ENCODE data around the gene NSMCE4A.
"Not testable (repeated sequence)": the region's sequence is repeated elsewhere in the genome, so short reads cannot be mapped to it uniquely, and the experiment has no call there.

Gene NSMCE4A

DNA sequence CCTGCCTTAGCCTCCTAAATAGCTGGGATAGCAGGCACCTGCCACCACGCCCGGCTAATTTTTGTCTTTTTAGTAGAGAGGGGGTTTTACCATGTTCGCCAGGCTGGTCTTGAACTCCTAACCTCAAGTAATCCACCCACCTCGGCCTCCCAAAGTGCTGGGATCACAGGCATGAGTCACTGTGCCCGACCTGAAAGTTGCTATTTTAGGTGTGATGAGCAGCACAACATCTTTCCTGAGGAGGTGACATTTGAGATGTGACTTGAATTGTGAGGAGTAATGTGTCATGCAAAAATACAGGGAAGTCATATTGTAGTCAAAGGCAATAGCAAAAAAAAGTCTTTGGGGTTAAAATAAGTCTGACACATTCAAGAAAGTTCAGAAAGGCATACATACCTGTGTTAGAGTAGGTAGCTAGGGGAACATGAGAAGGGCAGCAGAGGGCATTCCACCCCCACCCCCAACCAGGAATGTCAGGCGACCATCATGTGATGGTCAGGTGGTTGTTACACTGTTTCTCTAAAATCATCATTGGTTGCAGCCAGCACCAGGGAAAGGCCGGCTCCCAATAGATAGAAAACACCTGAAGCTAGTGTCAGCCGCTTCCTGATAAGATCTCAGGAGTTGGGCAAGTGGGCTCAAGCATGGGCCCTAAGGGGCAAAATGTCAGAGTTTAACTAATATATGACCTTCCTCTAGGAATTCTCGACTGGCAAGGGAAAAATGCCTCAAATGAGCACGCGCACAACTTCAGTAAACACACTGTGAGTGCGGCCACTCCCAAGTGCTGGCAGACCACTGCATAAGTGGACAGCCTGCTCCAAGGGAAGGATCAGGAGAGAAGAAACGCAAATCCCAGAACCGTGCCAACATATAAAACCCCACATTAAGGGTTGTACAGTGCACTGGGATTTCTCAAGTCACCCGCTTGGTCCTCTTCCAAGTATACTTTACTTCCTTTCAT is 13.6 kb upstream of the NSMCE4A start, which contains the start of gene TACC2:
Gene TACC2 (plus strand): TSS at position 803 of the 964 bp plus-strand sequence. CDS start 32,819 bp downstream, outside the sequence.
- no peak for DNase-seq (ENCODE audit: low spot score)

DNA sequence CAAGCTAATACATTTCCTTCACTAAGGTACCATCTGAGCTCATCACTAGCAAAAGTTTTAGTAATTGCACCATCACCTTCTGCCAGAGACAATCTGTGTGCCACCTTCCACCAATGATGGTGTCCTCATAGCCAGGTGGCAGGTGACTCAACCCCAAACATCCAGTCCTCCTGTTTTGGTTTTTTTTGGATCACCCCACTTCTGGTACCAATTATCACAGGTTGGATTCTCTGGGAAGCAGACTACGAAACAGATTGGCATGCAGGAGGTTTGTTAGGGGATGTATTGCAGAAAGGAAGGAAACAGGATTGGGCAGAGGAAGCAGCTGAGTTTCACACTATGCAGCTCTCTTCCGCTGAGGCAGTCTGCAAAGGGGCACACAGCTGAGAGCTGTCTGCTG is 9.4 kb upstream of the NSMCE4A start:
- no peak for DNase-seq (ENCODE audit: low spot score)

DNA sequence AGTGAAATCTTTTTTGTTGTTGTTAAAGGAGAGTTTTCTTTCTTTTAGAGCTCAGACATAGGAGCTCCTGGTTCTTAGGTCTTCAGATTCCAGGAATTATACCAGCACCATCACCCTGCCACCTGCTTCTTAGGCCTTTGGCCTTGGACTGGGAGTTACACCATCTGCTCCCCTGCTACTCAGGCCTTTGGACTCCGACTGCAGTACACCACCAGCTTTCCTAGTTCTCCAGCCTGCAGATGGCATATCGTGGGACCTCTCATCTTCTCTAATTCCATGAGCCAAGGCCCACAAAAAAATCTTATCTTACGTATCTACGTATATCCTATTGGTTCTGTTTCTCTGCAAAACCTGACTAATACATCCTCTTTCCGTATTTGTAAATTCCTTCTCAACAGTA is 8.8 kb upstream of the NSMCE4A start:
- DNase-seq (ENCODE audit: low spot score), result no peak

DNA sequence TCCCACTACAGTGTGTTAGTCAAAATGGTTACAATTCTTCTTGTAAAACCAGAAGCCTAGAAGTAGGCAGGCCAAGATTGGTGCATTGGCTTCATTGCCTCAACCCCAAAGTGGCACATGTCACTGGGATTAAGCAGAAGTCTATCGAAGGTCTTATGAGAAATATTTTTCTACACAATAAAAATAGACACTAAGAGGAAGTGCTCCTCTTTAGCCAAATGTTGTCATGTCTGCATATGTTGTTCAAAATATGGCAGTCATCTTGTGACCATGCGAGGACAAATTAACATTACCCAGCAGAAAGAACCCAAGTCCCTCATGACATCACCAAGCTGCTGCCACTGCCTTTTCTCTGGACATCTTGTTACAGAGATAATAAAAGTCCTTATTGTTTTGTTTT is 6.3 kb upstream of the NSMCE4A start:
- DNase-seq (ENCODE audit: low spot score), result no peak

DNA sequence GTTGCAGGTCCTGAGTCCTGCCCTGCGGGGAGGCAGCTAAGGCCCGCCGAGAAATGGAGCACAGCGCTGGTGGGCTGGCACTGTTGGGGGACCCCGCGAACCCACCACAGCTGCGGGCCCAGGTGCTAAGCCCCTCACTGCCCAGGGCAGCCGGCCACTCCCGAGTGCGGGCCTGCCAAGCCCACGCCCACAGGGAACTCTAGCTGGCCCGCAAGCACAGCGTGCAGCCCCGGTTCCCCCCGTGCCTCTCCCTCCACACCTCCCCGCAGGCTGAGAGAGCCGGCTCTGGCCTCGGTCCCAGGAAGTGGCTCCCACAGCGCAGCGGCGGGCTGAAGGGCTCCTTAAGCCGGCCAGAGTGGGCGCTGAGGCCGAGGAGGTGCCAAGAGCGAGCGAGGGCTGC is 3.5 kb upstream of the NSMCE4A start:
- DNase-seq (ENCODE audit: low spot score), result no peak

DNA sequence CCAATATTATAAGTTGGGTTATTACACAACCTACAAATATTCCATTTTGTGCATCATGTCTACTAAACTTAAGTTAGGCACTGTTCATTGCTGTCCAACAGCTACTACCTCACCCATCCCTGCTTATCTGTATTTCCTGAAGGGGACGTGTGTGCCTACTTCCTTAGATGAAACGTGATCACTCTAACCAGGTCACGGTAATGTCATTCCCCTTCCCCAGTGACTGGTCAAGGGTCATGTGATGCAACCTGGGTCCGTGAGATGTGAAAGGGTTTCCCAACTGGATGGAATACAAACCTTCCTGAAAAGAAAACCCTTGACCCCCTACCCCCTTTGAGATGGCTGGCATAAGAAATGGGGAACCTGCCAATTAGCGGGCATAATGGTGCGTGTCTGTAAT is 1.6 kb upstream of the NSMCE4A start:
- no peak for DNase-seq (ENCODE audit: low spot score)

DNA sequence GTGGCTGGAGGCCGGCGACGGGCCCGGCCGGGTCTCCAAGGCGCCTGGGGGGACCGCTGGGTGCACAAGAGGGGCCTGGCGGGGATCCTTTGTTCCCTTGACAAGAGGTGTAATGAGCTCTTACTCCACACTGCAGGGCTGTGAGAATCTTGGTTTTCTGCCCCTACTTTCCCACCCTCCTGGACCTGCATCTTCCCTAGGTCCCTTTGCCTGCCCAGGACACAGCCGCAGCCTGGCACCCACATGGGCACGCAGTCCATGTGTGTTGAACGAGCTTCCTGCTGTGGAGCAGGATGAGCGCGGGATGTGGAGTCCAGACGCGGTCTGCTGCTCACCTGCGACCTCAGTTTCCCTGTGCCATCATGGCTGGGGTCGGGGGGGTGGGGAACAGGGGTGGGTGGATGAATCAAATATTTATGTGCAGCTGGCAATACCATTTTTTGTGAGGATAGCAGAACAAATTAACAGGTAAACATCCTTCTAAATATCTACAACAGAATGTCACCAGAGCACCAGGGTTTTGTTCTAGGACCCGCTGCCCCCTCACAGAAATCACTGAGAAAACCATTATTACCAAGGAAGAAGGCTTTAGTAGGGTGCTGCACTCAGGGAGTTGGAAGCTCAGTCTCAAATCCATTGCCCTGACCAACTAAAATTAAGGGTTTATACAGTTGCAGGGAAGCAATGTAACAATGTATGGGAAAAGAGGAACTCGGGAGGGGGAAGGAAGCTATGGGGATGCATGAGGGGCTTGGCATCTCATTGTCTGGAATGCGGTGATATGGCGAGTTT is 474 bp upstream of the NSMCE4A start:
- DNase-seq (ENCODE audit: low spot score), result no peak

DNA sequence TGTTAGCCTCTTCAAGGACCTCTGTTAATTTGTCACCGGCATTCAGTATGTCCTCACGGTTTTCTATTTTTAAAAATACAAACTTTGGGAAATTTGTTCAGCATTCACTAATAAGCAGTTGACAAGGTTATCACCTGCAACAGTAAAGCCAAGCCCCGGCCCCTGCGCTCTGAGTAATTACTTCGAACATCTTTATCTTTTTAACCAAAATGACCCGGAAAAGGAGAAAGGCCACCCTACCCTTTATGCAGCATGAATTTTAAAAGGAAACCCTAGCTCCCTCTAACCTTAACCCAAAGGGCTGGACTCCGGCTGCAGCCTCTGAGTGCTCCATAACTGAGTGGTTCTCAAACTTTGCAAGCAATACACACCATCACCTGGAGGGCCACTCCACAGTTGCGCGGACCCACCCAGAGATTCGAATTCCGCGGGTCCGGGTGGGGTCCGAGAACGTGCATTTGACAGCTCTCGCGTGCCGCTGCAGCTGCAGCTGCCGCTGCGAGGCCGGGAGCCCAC is 940 bp downstream of the NSMCE4A start:
- DNase-seq (ENCODE audit: low spot score), result no peak

DNA sequence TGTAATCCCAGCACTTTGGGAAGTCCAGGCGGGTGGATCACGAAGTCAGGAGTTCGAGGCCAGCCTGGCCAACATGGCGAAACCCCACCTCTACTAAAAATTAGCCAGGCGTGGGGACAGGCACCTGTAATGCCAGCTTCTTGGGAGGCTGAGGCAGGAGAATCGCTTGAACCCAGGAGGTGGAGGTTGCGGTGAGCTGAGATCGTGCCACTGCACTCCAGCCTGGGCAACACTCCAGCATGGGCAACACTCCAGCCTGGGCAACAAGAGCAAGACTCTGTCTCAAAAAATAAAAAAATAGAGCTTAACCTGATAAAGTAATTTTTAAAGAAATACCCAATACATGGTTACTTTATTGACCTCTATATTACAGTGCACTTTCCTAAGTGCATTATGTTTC is 5.9 kb downstream of the NSMCE4A start:
- not testable (repeated sequence) for DNase-seq (ENCODE audit: low spot score)

DNA sequence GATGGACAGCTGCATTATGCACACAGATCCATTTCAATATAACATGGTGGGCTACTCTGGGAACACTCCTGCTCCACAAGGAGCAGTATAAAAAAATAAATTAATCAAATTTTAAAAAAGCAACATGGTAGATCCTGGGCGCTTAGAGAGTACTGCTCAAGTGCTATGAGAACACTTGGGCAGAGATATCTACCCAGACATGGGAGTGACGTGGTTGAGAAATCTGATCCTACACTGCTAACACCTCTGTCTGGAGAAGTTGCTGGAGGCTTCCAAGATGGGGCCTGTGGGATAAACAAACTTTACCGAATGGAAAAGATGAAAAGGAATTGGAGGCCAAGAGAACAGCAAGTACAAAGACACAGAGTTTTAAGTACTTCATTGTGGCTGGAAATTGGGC is 9.0 kb downstream of the NSMCE4A start:
- DNase-seq (ENCODE audit: low spot score), result no peak

DNA sequence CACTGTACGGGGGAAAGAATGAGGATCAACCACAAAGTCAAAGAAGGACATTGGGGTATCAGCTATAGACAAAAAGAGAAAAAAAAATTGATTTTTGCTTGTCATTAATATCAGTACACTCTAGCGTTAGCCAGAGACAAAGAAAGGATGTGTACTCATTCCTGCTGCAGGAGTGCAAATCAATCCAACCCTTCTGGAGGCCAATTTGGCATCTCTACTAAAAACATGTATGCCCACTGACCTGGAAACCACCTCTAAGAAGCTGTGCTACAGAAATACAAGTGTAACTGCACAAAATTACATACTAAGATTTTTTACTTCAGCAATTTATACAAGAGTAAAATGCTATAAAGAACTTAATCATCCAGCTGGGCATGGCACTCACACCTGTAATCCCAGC is 13.6 kb downstream of the NSMCE4A start:
- no peak for DNase-seq (ENCODE audit: low spot score)

DNA sequence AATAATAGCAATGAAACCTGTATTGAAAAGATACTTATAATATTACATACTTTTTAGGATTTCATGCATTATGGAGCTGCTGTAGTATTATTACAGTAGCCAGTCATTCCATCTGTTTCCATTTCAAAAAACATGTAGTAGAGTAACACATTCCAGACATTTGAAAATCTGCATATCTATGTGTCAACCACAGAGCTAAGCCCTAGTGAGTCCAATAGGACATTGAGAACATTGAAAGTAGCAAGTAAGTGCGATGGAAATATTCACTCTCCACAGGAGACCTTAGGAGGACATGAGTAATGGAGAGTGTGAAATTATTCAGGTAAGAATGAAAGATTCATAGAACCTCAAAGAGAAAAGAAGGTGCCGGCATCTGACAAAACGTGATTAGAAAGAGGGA is 15.3 kb downstream of the NSMCE4A start:
- DNase-seq (ENCODE audit: low spot score), result no peak

DNA sequence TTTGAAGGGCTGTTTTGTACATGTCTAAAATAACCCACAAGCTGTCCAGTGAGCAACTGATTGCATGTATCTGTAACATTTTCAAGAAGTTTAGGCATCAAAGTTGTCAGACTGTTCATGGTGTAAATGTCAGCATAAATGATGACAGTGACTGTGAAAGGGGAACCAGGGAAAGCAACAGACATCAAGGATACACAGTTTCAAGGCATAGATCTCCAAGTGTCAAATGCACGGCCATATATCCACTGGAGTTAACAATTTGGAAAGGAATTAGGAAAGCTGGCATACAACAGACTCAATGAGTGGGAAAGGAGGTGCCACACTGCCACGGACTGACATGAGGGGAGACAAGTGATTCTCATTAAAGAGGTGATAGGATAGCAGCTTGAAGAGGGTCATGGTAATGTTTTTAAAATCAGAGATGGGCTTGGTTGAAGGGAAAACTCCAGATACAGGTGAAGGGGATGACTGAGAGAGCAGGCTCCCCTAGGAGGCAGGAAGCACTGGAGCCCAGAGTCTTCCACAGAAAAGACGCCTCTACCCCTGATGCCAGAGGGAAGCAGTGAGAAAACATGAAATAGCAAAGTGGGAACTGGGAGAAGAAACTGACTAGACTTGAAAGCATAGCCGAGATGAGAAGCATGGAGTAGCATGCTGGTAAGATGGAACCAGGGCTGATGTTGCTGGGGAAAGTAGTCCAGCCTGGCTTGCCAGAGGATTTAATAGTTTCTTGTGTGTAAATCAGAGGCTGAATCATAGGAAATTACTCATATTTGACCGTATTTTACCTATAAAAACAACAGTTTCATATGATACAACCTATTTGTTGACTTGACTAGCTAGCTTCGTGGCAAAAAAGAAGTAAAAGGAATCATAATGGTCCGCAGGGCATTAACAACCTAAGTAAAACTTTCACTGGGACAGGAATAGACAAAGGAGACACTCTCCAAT is 18.6 kb downstream of the NSMCE4A start:
- DNase-seq (ENCODE audit: low spot score), result no peak

DNA sequence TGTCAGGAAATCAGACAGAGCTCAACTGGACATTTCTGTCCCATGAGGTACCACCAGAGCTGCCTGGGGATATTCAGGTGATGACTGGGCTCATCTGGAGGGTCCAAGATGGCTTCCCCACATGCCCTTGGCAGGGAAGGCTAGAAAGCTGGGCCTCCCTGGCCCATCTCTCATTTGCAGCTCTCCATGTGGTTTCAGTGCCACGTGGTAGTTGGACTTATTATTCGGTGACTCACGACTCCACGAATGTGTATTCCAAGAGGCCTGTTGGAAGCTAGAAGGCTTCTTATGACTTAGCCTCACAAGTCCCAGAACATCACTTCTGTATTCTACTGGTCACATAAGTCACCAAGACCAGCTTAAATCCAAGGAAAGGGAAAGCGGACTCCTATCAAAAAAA is 22.8 kb downstream of the NSMCE4A start:
- no peak for DNase-seq (ENCODE audit: low spot score)

DNA sequence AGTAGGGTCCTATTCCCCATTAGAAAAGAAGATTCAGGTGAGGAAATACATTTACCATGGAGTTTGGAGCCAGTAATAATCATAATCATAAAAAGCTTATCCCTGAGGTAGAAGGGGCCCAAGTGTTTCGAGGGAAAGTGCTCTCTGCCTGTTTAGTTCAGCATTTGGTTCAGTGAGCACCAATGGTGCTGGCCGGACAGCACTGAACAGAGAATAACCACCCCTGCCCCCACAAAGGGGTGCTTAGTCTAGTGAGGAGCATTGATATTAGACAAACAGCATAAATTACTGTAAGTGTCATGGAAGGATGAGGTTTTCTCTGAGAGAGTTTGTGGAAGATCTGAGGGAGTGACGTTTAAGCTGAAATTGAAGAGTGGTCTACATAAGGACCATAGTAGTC is 25.6 kb downstream of the NSMCE4A start:
- no peak for DNase-seq (ENCODE audit: low spot score)

DNA sequence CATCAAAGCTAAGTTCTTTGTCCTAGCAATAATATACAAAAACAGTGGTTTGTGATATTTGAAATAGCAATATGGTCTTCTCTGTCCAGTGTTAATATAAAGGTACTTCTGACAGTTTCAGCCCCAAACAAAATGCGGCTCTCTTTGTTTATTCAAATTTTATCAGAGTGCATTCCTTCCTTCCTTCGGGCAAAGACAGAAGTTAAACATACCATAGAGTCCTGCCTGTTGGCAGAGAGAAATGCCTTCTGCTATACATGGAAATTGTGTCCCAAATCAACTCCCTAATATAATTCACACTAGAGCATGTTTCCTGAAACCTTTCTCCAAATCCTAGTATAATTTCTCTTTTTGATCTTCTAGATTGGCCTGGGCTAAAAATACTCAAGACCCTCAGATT is 26.0 kb downstream of the NSMCE4A start:
- no peak for DNase-seq (ENCODE audit: low spot score)

DNA sequence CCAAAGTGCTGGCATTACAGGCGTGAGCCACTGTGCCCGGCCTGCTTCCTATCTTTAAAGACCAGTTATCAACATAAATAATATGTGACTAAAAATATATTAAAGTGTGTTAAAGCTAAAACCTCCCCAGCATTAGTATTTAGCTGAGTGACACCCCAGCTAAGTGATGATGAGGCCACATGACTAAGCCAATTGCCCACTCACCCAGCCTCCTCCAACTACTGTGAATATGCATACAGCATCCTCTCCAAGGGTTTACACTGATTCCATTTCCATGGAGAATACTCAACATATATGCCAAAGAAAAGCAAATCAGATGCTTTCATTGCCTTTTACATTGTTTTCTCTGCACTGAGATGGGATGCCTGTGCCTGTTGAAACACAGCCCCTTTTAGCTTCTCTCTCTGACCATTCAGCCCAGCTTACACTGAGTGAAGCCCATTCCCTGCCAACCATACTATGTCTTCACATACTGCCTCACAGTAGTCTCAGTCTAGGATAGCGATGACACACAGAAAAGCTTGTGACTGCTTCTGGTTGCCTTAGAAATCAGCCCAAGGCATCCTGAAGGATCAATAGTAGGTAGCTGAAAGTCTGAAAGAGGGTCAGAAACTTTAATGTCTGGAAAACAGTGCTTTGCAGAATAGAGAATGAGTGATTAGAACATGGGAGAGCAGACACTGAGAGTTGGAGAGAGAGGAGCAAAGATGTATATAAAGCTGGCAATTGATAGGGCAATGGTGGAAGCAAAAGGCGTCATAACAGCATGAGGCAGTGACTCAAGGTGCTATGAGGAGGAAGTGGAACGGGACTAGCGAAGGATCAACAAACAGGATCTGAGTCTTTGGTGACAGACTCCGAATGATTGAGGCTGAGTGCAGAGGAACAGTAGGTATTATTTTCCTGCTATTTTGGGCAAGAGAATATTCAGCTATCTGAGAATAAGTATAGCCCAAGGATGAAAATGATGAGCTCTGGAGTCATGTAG is 27.4 kb downstream of the NSMCE4A start:
- DNase-seq (ENCODE audit: low spot score), result no peak

DNA sequence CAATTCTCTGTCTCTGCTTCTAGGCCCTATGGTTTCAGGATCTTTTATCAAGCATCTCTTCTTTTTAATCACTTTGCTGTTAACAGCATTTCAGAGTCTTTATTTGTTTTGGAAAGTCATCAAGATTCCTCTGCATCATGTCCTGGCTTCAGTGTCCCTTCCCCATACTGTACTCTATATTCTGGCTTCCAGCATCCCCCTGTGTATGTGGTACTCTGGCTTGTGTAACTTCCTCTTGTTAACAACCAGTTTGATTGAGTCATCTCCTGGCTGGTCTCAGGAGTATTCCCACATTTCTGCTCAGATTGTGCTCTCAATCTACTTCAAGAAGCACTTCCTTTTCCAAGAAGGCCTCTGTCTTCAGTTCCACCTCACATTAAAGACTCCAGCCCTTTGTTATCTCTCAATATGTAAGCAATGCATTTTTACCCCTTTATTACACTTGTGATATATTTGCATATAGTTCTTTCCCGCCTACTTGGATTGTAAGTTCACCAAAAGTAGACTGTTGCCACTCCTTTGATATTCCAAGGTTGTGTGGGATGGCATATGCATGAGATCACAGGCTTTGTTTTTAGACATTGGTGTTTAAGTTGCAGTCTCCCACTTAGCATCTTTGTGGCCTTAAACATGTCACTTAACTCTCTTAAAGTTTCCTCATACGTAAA is 32.1 kb downstream of the NSMCE4A start:
- no peak for DNase-seq (ENCODE audit: low spot score)

DNA sequence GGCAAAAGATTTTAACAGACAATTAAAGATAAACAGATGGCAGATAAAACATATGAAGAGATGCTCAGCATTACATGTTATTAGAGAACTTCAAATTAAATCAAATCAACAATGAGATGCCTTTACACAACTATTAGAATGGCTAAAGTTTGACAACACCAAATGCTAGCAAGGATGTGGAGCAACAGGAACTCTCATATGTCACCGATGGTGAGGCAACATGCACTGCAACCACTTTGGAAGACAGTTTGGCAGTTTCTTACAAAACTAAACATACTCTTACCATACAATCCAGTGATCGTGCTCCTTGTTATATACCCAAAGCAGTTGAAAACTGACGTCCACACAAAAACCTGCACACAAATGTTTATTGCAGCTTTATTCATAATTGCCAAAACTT is 33.5 kb downstream of the NSMCE4A start:
- DNase-seq (ENCODE audit: low spot score), result no peak

DNA sequence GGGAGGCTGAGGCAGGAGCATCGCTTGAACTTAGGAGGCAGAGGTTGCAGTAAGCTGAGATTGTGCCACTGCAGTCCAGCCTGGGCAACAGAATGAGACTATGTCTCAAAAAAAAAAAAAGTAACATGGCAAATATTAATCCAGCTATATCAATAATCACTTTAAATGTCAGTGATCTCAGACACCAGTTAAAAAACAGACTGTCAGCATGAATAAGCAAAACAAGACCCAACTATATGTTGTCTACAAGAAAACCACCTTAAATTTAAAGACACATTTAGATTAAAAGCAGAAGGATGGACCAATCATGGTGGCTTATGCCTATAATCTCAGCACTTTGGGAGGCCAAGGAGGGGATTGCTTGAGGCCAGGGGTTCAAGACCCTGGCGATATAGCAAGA is 38.7 kb downstream of the NSMCE4A start:
- no peak for DNase-seq (ENCODE audit: low spot score)

All from CD4-positive, alpha-beta T cell treated with Interleukin-6 at 100 ng/mL for 8 hours (primary cell).